GM18519 (cell line): ENCODE measurements around the gene CHST13.

ENCODE experiments used
- ATAC-seq: cut with Tn5 transposase; IDR thresholded peaks from one replicate; pipeline ENCODE4 v1.9.1; 2021; ENCODE audit warnings: mild to moderate bottlenecking, moderate library complexity; ENCODE audit not compliant: unreplicated experiment, low FRiP score

Gene CHST13

DNA sequence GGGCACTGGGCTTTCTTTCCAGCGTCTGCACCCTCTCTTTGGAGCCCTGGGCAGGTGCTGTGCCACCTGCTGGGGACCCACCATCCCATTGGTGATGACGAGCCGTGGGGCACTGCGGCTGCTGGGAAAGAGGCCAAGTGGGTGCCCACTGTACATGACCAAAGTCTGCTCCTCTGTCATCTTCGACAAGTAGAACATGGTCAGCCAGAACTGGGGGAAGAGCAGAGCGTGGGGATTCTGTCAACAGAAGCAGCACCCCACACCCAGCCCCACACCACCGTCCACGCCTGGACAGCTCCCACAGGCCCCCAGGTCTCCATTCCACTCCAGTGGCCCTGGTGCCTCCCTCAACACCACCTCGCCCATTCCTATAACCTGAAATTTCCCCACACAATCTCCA is 16.1 kb upstream of the CHST13 start:
- no peak for ATAC-seq

DNA sequence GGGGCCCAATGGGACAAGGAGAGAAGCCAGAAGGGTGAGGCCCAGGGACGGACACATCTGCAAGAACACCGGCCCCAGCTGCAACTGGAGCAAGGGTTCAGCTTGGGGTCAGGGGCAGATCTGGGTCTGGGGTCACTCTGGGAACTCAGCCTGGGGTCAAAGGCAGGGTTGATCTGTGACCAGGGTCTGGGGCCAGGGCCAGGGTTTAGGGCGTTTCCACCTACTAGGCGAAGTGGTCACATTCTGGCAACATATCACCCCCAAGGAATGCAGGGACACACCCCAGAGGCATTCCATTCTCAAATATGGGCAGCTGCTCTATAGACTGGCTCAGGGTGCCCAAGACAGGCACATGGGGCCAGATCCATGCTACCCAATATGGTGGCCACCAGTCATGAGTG is 15.4 kb upstream of the CHST13 start:
- no peak for ATAC-seq

DNA sequence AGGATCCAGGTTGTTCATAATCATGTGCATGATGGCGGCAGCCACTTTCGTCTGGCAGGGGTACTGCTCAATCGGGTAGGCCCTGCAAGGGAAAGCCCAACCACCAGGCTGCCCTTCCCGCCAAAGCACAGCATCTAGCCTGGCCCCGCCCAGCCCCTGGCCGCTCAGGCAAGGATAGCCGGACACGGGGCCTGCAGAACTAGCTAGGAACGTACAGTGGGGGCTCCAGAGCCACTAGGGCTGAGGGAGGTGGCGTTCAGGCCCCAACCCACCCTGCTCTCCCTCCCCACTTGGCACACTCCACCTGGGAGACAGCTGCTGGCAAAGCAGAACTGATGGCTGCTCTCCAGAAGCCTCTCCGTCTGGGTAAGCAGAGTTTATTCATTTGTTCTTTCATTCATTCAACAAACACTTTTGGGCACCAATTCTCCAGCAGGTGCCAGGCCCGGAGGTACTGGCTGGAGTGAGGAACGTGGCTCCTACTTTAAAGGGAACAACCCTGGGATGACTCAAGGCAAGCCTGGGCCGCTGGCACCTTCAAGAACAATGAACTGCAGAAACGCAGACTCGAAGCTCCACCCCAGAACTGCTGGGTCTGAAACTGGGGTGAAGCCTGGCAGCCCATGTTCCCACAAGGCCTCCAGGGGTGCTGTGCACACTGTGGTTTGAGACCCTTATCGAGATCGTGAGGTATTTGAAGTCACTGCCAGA is 14.2 kb upstream of the CHST13 start:
- no peak for ATAC-seq

DNA sequence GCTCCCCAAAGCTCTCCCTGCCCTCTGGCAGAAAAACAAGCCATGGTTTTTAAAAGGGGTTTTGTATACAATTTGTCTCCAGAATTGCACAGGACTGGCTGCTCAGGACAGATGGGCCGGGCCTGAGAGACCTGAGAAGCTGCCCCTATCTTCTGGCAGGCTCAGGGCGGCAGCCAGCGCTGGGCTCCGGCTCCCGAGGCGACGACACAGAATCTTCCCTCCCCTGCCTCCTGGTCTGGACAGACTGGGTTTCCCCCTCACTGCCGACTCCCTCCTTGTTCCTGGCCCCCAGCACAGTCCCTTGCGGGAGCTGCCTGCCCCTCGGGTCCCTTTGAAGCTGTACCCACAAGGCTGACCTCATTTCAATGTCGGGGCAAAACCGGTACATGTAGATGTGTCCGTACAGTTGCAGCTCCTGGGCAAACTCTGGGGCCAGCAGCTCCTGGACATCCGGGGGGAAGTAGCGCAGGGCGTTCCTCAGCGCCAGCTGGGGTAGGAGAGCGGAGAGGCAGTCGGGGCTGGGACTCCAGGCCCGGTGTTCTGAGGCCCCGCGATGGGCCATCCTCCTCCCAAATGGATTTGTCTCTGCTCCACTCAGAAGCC is 13.5 kb upstream of the CHST13 start:
- no peak for ATAC-seq

DNA sequence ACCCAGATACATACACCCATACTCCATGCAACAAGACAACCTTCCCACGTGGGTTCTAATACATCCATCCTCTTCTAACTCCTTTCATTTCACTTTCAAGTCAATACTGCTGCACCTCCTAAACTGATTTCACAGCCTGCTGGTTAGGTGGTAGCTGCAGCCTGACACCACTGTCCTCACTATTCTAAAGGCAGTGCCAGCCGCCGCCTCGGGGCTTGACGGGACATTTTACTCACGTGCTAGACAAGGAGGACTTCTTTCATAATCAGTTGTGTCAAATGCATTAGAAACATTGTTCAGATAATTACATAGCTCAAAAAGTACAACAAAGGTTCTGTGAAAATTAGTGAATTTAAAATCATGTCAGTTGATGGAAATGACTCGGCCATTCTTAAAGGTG is 12.7 kb upstream of the CHST13 start:
- no peak for ATAC-seq

DNA sequence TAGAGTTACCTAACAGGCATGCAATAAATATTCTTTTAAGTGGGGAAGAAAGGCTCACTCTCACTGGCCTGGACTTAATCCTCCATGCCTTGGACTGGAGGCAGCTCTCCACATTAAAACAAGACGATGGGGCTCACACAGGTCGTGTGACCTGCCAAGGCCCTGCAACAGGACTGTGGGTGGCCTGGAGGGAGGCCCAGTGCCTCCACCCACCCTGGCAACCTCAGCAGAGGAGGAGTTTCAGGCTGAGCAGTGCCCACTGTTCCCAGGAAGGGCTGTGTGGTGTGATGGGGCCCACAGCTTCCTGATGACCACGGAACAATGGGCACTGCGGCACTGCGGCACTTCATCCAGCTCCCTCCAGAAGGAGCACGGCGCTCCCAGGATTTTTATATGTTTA is 11.9 kb upstream of the CHST13 start:
- no peak for ATAC-seq

DNA sequence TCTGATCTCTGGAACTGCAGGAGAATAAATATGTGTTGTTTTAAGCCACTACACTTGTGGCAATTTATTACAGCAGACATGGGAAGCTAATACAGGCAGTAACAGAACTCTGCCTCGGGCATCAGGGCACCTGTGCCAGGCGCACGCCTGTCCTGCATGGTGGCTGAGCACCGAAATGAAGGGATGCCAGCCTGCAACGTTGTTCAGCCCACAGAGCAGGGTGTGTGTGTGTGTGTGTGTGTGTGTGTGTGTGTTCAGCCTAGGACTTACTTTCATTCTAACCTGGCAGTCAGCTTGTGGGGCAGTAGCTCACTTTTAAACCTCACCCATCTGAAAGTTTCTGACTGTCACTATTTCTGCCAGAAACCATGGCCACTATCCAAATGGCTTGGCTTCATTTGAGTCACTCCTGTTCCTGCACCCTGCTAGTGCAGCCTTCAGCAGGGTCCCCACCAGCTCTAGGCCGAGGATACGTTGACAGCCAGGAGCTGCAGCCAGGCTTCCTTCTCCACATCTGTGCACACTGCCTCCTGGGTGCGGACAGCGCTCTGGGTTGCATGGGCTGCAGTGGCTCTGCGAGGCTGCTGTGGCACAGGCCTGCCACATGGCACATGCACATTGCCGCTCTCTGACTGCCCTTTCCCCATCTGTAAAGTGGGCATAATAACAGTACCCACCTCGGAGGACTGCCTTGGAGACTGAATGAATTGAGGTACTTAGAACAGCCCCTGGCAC is 10.9 kb upstream of the CHST13 start:
- no peak for ATAC-seq

DNA sequence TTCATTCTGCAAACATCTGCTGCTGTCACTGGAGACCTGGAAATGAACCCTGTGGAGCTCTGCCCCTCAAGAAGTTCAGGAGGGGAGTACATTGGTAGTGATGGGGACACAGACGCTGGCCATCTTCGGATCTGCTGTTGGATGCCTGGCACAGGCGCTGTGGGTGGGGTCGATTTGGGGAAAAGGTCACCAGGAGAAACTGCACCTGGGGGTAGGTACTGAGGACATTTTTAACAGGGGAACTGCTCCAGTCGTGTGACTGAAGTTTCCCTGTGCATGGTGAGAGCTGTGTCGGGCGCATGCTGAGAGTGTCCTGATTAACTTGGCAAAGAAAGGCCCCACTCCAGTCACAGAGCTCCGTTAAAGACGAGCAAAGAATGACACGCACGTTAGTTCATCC is 9.8 kb upstream of the CHST13 start:
- ATAC-seq, result no peak

DNA sequence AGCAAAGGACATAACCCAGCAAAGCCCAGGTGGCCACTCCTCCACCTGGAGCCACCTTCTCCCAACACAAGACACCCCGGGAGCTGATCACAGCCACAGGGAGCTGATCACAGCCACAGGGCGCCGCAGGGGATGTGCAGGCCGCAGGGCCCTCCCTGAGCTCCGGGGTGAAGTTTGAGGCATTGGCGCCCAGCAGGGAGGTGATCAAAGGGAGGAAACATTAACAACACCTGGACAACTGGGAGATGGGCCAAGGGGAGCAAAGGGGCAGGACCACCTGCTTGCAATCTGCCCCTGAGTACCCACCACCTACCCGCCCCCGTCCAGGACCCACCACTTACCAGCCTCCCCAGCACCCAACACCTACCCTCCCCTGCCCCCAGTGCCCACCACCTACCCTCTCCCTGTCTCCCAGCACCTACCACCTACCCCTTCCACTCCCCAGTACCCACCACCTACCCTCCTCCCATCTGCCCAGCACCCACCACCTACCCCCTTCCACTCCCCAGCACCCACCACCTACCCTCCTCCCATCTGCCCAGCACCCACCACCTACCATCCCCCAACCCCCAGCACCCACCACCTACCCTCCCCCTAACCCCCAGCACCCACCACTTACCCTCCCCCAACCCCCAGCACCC is 8.8 kb upstream of the CHST13 start:
- no peak for ATAC-seq

DNA sequence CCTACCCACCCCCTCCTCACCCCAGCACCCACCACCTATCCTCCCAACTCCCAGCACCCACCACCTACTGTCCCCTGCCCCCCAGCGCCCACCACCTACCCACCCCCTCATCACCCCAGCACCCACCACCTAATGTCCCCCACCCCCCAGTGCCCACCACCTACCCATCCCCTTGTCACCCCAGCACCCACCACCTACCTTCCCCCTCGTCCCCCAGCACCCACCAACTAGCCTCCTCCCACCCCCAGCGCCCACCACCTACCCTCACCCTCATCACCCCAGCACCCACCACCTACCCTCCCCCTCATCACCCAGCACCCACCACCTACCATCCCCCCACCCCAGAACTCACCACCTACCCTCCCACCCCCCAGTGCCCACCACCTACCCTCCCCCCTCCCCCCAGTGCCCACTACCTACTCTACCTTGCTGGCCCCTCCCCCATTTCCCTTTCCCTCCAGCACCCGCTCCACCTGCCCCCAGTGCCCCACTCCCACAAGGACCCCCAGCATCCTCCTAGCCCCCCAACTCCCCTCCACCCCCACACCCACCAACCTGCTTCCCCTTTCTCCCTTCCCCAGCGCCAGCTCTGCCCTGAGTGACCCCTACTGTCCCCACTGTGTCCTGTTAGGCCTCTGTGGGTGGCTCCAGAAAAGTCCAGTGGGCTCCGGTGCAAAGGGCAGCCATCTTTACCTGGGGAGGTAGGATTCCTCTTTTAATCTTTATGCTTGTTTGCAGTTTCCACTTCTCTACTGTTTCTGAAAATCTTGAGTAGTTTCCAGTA is 7.6 kb upstream of the CHST13 start:
- ATAC-seq, result no peak

DNA sequence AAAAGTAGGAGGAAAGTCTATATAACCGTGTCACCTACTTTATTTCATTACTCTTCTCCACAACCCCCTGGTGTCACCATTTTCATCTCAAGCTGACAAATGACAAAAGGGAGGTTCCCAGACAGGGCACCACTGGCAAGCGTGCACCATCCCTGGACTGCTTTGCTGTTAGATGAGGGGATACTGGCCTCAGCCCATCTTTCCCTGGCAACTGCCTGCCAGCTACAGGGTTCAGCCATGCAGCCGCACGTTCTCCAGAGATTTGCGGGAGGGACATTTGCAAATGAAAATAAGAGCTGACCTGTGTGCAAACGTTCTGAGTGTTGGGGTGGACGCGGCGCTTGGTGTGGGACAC is 7.0 kb upstream of the CHST13 start:
- no peak for ATAC-seq

DNA sequence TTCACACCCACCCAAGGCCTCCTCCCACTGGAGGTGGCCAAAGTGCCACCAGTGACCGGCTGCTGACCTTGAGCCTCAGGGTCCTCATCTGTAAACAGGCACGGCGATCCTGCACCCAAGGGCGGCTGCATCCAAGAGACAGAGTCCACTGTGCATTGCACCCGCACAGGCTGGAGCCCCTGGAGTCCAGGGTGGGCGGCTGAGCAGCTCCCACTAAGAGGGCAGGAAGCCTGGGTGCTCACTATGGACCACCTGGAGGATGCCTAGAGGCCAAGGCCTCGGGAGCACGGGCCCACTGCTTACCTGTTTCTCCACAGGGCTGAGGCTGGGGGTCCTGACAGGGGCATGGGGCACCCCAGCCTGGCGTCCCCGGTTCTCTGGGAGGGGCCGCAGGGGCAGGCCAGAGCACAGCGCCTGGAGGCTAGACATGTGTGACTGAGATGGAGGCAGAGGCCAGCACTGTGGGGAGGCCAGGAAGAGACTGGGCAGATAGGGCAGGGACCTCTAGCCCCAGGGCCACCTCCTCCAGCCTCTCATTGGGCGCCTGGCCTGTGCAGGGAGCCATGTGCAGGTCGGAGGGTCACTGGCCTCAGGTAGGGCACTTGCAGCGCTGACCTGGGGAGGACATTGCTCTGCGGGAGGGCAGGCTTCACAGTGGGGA is 6.5 kb upstream of the CHST13 start, which contains the start of gene UROC1:
Gene UROC1, minus strand, starts transcription at position 483 of the 661 bp plus-strand sequence. Its CDS starts 54 bp downstream, at position 429.
- no peak for ATAC-seq

DNA sequence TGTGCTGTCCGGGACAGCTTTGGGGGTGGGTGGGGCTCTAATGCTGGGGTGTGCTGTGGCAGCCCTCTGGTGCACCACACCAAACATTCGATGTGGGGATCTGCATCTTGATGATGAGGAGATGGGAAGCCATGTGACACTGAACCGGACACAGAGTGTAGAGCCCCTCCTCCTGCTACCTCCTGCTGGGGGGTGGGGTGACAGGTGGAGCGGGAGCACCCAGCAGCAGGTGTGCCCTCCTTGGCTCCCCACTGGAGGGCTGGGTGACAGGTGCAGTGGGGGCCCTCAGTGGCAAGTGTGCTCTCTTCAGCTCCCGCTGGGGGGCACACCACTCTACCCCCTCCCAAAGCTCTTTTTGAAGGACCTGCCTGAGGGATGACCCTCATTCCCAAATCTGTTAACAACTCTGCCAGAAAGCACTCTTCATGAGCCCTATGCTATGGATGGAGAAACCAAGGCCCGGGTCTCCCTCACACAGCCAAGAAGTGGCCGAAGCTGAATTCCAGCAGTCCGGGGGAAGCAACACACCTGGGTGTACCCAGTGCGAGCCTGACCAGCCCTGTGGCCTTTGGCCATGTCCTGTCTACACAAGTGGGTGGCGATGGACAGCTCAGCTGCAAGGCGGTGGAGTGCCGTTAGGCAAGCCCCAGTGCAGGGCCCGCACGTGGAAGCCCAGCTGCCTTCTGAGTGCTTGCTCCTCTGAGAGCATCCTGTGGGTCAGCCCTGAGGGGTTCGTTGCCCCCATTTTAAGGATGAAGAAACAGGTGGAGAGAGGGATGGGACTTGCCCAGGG is 5.8 kb upstream of the CHST13 start:
- ATAC-seq, result no peak

DNA sequence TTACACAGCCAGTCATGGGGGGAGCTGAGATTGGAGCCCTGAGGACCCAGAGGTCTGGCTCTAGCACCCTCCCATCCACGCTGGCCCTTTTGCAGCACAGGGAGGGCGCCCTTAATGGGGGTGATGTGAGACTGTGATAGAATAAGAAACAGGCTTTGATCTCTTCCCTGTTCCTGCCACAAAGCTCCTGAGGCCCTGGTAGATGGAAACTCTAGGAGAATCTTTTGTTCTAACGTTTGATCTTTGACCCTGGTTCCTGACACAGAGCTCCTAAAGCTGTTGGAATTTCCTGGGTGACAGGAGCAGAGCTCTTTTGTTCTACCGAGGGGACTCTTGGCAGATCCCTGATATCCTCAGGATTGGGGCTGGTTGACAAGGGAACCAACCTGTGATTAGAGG is 5.2 kb upstream of the CHST13 start:
- ATAC-seq, result no peak

DNA sequence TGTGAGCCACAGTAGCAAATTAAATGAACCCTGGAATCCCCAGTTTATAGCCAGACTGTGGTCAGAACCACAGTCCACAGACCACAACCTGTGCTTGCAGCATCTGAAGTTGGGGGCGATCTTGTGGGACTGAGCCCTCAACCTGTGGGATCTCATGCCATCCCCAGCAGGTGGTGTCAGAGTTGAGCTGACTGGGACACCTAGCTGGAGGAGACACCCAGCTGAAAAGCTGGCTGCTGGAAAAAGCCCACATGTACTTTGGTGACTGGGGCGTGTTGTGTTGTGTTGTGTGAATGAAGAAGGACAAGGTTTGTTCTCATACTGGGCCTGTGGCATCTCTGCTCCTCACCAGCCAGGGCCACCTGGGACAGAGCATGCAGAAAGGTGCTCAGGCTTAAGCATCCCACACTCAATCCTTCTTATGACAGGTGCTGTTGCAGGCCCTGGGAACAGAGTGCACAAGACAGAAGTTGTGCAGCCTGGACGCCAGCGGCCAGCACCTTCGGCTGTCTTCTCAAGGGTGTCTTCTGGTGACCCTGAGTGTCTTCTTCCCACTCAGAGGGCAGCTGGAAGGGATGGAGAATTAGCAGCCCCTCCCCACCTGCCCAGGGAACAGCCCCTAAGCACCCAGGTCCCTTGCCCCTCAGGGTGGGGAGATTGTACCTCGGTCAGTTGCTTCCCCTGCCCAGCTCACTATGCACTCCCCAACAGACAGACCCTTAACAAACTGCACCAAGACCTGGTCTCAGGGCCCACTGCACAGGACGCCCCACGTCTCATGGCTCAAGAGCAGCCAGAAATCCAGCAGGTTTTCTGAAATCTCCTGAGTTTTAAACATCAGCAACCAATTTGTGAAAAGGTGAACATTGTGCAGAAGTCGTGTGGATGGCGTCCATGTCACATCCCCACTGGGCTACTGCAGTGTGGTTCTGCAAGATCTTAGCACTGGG is 4.2 kb upstream of the CHST13 start:
- no peak for ATAC-seq

DNA sequence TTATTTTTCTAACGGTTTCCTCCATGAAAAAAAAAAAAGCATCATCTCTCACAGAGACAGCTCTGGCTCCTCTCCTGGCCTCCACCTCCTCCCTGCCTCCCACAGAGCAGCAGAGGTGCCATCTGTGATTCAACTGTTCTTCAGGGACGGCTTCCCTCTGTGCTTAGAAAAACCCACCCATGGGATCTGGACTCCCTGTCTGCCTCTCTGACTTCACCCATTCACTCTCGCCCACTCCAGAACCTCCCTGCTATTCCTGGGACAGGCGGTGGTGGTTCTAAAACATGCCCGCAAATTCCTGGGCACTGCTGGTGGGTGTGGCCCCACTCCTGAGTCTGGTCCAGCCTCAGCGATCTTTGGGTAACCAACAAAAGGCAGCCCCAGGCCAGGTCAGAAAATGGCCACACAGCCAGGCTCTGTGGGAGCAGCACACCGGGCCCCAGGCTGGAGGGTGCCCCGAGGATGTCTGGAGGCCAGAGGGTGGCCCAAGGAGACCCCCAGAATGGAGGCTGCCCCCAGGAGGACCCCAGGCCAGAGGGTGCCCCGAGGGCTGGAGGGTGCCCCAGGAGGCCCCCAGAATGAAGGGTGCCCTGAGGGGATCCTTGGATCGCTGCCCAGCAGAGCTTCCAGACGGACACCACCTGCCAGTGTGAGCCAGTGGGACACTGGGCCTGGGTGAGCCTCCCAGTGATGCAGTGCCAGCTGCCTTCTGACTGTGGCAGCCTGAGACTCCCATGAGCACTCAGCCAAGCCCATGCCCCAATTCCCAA is 2.6 kb upstream of the CHST13 start:
- ATAC-seq, result no peak

DNA sequence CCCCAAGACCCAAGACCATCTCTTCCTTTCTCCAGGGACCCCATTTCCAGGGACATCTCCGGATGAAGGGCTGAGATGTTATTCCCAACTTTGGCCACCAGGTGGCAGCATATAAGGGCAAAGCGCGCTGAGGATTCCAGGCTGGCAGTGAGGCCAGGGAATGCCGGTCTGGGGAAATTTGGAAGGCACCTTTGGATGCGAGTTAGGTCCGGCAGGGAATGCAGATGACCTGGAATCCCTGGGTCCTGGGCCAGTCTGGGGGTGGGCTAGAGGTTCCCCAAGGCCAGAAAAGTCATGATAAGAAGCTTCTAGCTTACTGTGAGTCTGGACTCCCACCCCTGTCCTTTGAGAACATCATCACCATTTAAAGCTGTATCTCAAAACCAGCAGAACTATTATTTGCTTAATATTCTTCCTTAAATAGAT is 1.6 kb upstream of the CHST13 start:
- no peak for ATAC-seq
